Omental fat pad (tissue), 4 donors: ENCODE results near the gene FHOD3. TPM values are rescaled to one million over a fixed set of nuclear protein-coding genes. Genes with fewer than 3 reads are reported as not detected.

ENCODE experiments used
- ATAC-seq: fragments of 150-250 bp; one replicate; pipeline ENCODE4 v1.9.1; 2016; ENCODE audit warnings: mild to moderate bottlenecking, moderate library complexity; ENCODE audit not compliant: low FRiP score
- DNase-seq: peaks from one replicate; pipeline ENCODE4 v3.0.0-alpha.2; 2019; ENCODE audit warnings: low spot score
- total RNA-seq, 4 donors: library from RNA; depleted of rRNA; stranded (reverse); fragments of >200 nt; gene quantifications; one replicate each; pipeline ENCODE4 v1.1.0, GENCODE V29; 2016
- TF ChIP-seq, protein P1 (sequence below), 3 donors: fragments of 450-650 bp; IDR thresholded peaks; one replicate each; pipeline ENCODE4 v1.5.1; 2016 to 2017; ENCODE audit warnings: antibody characterized with exemption in 3 of 3, mild to moderate bottlenecking in 3 of 3, moderate library complexity in 2 of 3

Gene FHOD3
- total RNA-seq, 4 donors from 2014 or later, result 0.96 to 3.8 (median 2.3) TPM

DNA sequence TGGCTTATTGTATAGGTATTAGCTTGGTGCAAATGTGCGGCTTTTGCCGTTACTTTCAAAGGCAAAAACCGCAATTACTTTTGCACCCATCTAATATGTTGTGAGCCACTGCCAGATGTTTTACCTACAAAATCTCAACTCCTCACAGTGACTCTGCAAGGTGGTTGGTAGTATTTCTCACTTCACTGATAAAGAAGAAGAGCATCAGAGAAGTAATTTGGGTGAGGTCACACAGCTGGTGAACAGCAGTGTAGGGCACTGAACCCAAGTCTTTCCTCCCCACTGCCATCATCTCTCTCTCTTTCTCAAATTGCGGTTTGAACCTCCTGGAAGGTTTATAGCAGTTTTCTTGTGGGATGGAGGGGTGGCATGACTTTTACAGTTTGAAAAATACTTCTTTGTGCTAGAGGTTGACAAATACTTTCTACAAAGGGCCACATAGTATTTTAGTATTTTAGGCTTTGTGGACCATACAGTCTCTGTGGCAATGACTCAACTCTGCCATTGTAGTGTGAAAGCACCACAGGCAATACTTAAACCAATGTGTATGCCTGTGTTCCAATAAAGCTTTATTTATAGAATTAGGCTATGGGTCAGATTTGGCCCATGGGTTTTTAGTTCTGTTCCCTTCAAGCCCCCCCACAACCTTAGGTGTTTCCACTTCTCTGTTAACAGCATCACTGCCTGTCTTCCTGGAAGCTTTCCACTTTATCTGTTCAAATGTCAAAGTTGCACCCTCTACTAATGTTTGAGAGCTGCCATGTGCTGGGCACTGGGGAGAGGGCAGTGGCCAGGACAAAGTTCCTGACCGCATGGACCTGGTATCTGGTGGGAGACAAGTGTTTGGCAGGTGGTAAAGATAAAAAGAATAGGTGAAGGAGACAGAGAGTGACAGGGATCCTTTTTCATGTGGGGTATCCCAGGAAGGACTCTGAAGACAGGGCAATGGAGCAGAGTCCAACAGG is 30.1 kb downstream of the FHOD3 start:
- DNase-seq (no peak), ATAC-seq (no peak)
- TF ChIP-seq, protein P1, sequence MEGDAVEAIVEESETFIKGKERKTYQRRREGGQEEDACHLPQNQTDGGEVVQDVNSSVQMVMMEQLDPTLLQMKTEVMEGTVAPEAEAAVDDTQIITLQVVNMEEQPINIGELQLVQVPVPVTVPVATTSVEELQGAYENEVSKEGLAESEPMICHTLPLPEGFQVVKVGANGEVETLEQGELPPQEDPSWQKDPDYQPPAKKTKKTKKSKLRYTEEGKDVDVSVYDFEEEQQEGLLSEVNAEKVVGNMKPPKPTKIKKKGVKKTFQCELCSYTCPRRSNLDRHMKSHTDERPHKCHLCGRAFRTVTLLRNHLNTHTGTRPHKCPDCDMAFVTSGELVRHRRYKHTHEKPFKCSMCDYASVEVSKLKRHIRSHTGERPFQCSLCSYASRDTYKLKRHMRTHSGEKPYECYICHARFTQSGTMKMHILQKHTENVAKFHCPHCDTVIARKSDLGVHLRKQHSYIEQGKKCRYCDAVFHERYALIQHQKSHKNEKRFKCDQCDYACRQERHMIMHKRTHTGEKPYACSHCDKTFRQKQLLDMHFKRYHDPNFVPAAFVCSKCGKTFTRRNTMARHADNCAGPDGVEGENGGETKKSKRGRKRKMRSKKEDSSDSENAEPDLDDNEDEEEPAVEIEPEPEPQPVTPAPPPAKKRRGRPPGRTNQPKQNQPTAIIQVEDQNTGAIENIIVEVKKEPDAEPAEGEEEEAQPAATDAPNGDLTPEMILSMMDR (IDR thresholded peaks at IDR 0.05), result no peak

DNA sequence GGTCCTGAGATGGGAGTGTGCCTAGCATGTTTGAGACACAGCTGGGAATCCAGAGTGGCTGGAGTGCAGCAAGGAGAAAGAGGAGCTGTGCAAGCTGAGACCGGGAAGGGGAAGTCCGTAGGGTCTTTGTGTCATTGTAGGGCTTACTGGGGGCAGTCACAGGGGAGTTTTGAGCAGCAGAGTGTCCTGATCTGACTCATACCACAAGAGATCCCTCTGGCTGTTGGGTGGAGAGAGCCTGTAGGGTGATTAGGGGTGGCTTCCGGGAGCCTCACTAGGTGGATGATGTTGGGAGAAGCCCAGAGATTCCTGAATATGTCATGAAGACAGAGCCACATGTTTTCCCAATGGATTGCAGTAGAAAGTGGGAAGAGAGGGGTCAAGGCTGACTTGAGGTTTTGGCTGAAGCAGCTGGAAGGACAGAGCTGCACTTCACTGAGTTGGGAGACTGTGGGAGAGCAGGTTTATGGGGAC is 30.9 kb downstream of the FHOD3 start:
- TF ChIP-seq, protein P1 (IDR thresholded peaks at IDR 0.05), result no peak
- DNase-seq (no peak), ATAC-seq (no peak)

DNA sequence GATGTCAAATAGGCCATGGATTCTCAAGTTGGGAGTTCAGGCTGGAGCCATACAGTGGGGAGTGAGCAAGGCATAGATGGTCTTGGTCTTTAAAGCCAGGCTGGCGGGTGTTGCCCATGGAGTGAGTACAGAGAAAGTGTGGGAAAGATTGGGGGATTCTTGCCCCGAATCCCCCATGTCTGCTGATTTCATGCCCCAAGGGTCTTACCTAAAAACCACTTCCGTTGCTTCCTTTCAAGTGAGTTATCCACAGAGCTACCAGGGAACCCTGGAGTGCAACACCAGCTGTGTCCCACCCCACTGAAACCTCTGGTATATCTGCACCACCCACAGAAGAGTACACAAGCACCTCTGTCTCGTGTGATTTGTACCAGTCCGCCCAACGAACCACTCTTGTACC is 31.4 kb downstream of the FHOD3 start:
- TF ChIP-seq, protein P1 (IDR thresholded peaks at IDR 0.05), result no peak
- DNase-seq (no peak), ATAC-seq (no peak)

DNA sequence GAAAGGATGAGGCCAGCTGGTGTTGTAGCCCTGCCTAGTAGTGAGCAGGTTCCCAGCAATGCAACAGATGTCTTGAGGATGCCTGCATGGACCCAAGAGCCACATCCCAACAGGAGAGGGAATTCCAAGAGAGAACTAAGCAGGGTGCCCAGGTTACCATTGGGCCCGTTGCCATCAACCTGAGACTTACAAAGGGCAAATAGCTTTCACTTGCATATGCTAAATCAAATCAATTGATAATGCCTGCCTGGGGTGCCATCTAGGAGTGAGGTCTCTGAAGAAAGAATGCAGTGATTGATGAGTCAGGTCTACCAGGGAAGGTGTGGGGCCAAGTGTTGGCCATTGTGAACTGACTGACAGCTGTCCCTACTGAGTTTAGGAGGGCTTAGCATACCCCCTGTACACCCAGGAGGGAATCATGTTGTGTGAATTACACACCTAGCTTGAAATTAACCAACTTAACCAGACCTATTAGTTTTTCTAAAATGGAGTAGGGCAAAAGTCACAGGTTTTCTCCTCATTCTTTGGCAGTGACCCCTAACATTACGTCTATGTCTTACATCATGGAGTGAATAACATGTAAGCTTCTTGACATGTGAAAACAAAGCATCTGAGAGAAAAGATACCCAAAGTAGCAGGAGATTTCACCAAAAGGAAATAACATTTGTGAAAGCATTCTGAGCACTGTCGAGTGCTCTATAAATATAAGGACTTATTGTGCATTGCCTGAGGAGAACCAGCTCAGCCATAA is 32.3 kb downstream of the FHOD3 start:
- TF ChIP-seq, protein P1 (IDR thresholded peaks at IDR 0.05), result no peak
- ATAC-seq, result no peak
- DNase-seq, result no peak

DNA sequence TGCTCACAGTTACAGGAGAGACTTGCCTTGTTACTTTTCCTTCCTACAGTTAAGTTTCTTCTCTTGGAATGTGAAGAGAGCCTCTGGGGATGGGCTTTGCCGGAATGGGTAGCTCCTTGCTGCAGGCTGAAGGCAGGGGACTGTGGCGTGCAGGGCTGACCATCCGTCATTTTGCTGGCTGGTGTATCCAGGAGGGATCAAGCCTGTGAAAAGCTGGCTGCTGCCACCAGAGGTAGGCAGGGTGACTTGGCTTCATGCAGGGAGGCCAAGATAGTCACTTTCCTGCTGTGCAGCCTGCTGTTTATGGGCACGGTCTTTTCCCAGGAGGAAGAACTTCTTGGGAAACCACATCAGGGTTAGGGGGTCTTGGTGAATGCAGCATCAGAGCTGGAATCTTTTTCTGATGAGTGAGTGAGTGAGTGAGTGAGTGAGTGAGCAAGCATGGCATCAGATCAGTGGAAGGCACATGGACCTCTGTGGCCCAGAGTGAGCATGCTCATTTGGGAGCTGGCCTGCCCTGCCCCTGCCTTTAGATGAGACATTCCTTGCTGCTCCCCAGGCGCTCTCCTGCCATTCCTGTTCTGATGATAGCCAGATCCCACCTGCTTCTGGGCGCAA is 33.0 kb downstream of the FHOD3 start:
- no peak for ATAC-seq
- no peak for DNase-seq
- TF ChIP-seq, protein P1 (IDR thresholded peaks at IDR 0.05), result no peak

DNA sequence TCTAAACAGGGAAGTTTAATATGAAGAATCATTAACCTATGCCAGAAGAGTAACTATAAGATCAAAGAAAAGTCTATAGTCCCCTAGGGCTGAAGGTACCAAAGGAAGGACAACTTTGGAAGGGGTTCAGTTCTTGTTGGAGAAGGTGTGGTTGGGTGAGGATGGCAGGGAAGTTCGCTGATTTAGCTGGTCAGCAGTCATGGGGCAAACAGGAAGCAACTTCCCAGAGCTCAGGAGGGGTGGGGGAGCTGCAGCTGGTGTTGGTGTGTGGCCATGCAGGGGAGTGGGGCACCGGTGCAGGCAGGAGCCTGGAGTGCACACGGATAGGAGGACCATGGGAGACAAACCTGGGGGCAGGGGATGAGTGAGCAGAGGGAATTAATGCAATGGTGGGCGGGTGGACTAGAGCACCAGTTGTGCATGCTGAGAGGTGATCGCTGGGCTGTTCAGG is 34.0 kb downstream of the FHOD3 start:
- no peak for DNase-seq
- no peak for ATAC-seq
- TF ChIP-seq, protein P1 (IDR thresholded peaks at IDR 0.05), result no peak
